HepG2 (cell line): ENCODE results near the gene DST. TPM values are rescaled to one million over a fixed set of nuclear protein-coding genes. Genes with fewer than 3 reads are reported as not detected.

ENCODE experiments used
- ATAC-seq: fragments of 200-7000 bp; cut with Tn5 transposase; 3 replicates; pipeline ENCODE4 v1.9.1; 2020; ENCODE audit warnings: mild to moderate bottlenecking, moderate library complexity
- BruUV-seq: library from RNA; stranded (reverse); fragments of 400-500 nt; replicated peaks from 2 replicates; lab custom pipeline; 2021; lab: Mats Ljungman, UMichigan
- CTCF ChIA-PET: fragments of 300-600 bp; formaldehyde crosslinking; extraction: SDS; loops from one replicate; lab custom pipeline; 2021; ENCODE audit warnings: low total read pairs, inconsistent platforms, low intra/inter-chr PET ratio; lab: Yijun Ruan, JAX
- POLR2A ChIA-PET: fragments of 350-600 bp; sonication (Branson Sonifier 250); formaldehyde crosslinking; loops from one replicate; lab custom pipeline; 2020; ENCODE audit warnings: antibody characterized with exemption, inconsistent platforms; lab: Yijun Ruan, JAX
- DNase-seq: peaks from one replicate; pipeline ENCODE4 v3.0.0-alpha.2; 2015; ENCODE audit warnings: low spot score
- FAIRE-seq: peaks from 3 replicates; lab custom pipeline; 2011; peaks lifted over from hg19 to GRCh38; lab: Jason Lieb, UNC
- H2AFZ ChIP-seq: one replicate; pipeline ENCODE4 v1.6.1; 2011; ENCODE audit warnings: low read length, inconsistent platforms
- H3K27ac ChIP-seq: fragments of 300-600 bp; 3 replicates; pipeline ENCODE4 v1.8.0; 2011; ENCODE audit warnings: mixed run types, mild to moderate bottlenecking, mixed read lengths, low read length, inconsistent platforms; ENCODE audit not compliant: insufficient read depth; ENCODE audit errors: extremely low read length
- H3K27me3 ChIP-seq, 2 experiments: fragments of 200-600 bp in 1 of 2; 2 replicates in 1 of 2; 3 replicates in 1 of 2; pipeline versions ENCODE4 v1.6.0 to v1.8.0; 2011; ENCODE audit warnings: low read length in 2 of 2, mild to moderate bottlenecking in 2 of 2, moderate library complexity in 2 of 2, inconsistent platforms in 1 of 2; ENCODE audit not compliant: insufficient read depth in 2 of 2, control insufficient read depth in 1 of 2
- H3K36me3 ChIP-seq, 2 experiments: fragments of 200-600 bp in 1 of 2; replicated peaks in 1 of 2; 2 replicates in 1 of 2; 3 replicates in 1 of 2; pipeline versions ENCODE4 v1.5.1 to v1.8.0; 2011; ENCODE audit warnings: low read length in 2 of 2, inconsistent platforms in 1 of 2; ENCODE audit not compliant: insufficient read depth in 2 of 2, control insufficient read depth in 1 of 2
- H3K4me1 ChIP-seq: 2 replicates; pipeline ENCODE4 v1.5.1; 2012; ENCODE audit warnings: low read length, inconsistent platforms; ENCODE audit not compliant: insufficient read depth
- H3K4me2 ChIP-seq: 2 replicates; pipeline ENCODE4 v1.6.0; 2011; ENCODE audit warnings: low read depth, low read length, inconsistent platforms
- H3K4me3 ChIP-seq, 3 experiments: fragments of 200-600 bp in 1 of 3; sonication (generic), shearing (Covaris generic) in 1 of 3; replicated peaks in 1 of 3; 2 replicates each; pipeline ENCODE4 v1.5.1; 2011 to 2016; ENCODE audit warnings: low read length in 3 of 3, inconsistent platforms in 2 of 3, low read depth in 2 of 3, mild to moderate bottlenecking in 2 of 3, control low read depth in 1 of 3, mixed read lengths in 1 of 3; ENCODE audit not compliant: insufficient read depth in 1 of 3
- H3K79me2 ChIP-seq: one replicate; pipeline ENCODE4 v1.6.1; 2011; ENCODE audit warnings: low read length, inconsistent platforms; ENCODE audit not compliant: insufficient read depth
- H3K9ac ChIP-seq: 2 replicates; pipeline ENCODE4 v1.6.0; 2011; ENCODE audit warnings: mild to moderate bottlenecking, low read depth, low read length, inconsistent platforms; ENCODE audit not compliant: insufficient read depth
- H3K9me3 ChIP-seq: 2 replicates; pipeline ENCODE4 v1.5.1; 2012; ENCODE audit warnings: mild to moderate bottlenecking, low read length
- H4K20me1 ChIP-seq: 2 replicates; pipeline ENCODE4 v1.6.0; 2011; ENCODE audit warnings: inconsistent platforms, mild to moderate bottlenecking, low read length, moderate library complexity; ENCODE audit not compliant: insufficient read depth
- AKNA ChIP-seq: sonication (generic); formaldehyde crosslinking; IDR thresholded peaks from 2 replicates; pipeline ENCODE4 v1.4.0; 2020; ENCODE audit warnings: missing genetic modification reagents, borderline replicate concordance
- E2F2 ChIP-seq: sonication (generic); formaldehyde crosslinking; IDR thresholded peaks from 2 replicates; pipeline ENCODE4 v1.4.0; 2020; ENCODE audit warnings: missing genetic modification reagents, borderline replicate concordance
- GMEB1 ChIP-seq: sonication (generic); formaldehyde crosslinking; IDR thresholded peaks from 2 replicates; pipeline ENCODE4 v1.5.1; 2020; ENCODE audit warnings: missing genetic modification reagents, mild to moderate bottlenecking, borderline replicate concordance
- HINFP ChIP-seq: sonication (generic); formaldehyde crosslinking; IDR thresholded peaks from 2 replicates; pipeline ENCODE4 v1.4.0; 2020; ENCODE audit warnings: low read depth, mild to moderate bottlenecking, missing genetic modification reagents
- KLF11 ChIP-seq: IDR thresholded peaks from 2 replicates; pipeline ENCODE4 v1.6.1; 2016; ENCODE audit warnings: missing compliant biosample characterization
- MXD1 ChIP-seq: sonication (generic); formaldehyde crosslinking; IDR thresholded peaks from 2 replicates; pipeline ENCODE4 v1.4.0; 2020; ENCODE audit warnings: mild to moderate bottlenecking, missing genetic modification reagents
- NFYB ChIP-seq: sonication (generic); formaldehyde crosslinking; IDR thresholded peaks from 2 replicates; pipeline ENCODE4 v1.4.0; 2020; ENCODE audit warnings: missing genetic modification reagents
- UBTF ChIP-seq: sonication (generic); formaldehyde crosslinking; IDR thresholded peaks from 2 replicates; pipeline ENCODE4 v1.4.0; 2020; ENCODE audit warnings: mild to moderate bottlenecking, missing genetic modification reagents
- ZFP82 ChIP-seq: sonication (generic); formaldehyde crosslinking; IDR thresholded peaks from 2 replicates; pipeline ENCODE4 v1.5.1; 2020; ENCODE audit warnings: mild to moderate bottlenecking, missing genetic modification reagents, borderline replicate concordance
- ZNF878 ChIP-seq: sonication (generic); formaldehyde crosslinking; IDR thresholded peaks from 2 replicates; pipeline ENCODE4 v1.8.1; 2023; ENCODE audit warnings: mild to moderate bottlenecking, missing genetic modification reagents, moderate library complexity
- whole genome bisulfite sequencing: methylation state at CpG from one replicate; pipeline ENCODE4 v1.1.6; 2017; ENCODE audit warnings: low lambda C conversion rate; 5-methylcytosine and 5-hydroxymethylcytosine counted together
- in situ Hi-C: cut with HindIII; loops from 2 replicates; pipeline ENCODE4 v1.10.0; 2017; ENCODE audit warnings: low pct_unique_long_range_greater_than_20kb; ENCODE audit not compliant: extremely low pct_ligation_motif_present
- intact Hi-C: fragments of 100-400 bp; cut with micrococcal nuclease; formaldehyde crosslinking; loops from one replicate; pipeline ENCODE4 v1.10.0; 2022; ENCODE audit not compliant: unreplicated experiment
- polyA plus RNA-seq, 8 experiments: library from polyadenylated mRNA; depleted of rRNA in 3 of 8; stranded (reverse) in 7 of 8; unstranded in 1 of 8; fragments of >200 nt; fragmentation: Illumina TruSeq in 4 of 8; extraction: Trizol in 4 of 8; gene quantifications; 2 replicates each; pipeline versions ENCODE4 v1.2.1 to v1.2.3, GENCODE V29; 2011 to 2016; ENCODE audit warnings: low read depth in 4 of 8, missing spikeins in 1 of 8, mixed read lengths in 1 of 8; ENCODE audit not compliant: insufficient read depth in 1 of 8
- total RNA-seq, 5 experiments: library from RNA; depleted of rRNA; stranded (reverse); fragments of >200 nt; fragmentation: Illumina TruSeq; extraction: Trizol; gene quantifications; 2 replicates each; pipeline ENCODE4 v1.2.3, GENCODE V29; 2016; ENCODE audit warnings: low read depth in 1 of 5

Gene DST
- total and polyA plus RNA-seq, 2 of the 13 experiments (the other 11 are each of a cell fraction or from before 2014, with no cell fraction given): 64.4 to 89.0 TPM

GRCh38 chr6:56579155-56579851 is 63.4 kb downstream of the DST start:
- Histone ChIP-seq H4K20me1 (no peaks in the 10 kb centered on the region), H3K4me2 (no peak overlapping the region), H3K9me3 (no peaks in the 10 kb centered on the region), H3K36me3 (no peaks in the 10 kb centered on the region), H3K9ac (no peak overlapping the region), H3K27ac (no peak overlapping the region), H2AFZ (no peak overlapping the region), H3K4me1 (no peaks in the 10 kb centered on the region), H3K27me3 (no peaks in the 10 kb centered on the region), H3K79me2 (no peaks in the 10 kb centered on the region), H3K4me3 (no peak overlapping the region)
- intact Hi-C loops: no loop called here
- BruUV-seq: no TSS peak
- FAIRE-seq (no peak), ATAC-seq (no peak), DNase-seq (no peak)
- ChIA-PET CTCF (no interaction called here), POLR2A (no interaction called here)
- 92% methylated on average over 2 of the region's 2 CpGs for WGBS
- in situ Hi-C loops: loop anchor here (10.0 kb wide), 1 partner anchor 215 kb away; no protein-coding TSS in a partner anchor
- TF ChIP-seq MXD1 (CRISPR knock-in tag): no peak
- TF ChIP-seq GMEB1: no peak
- TF ChIP-seq KLF11: no peak
- TF ChIP-seq ZNF878 (CRISPR knock-in tag): no peak
- TF ChIP-seq HINFP (CRISPR knock-in tag): no peak
- no peak for TF ChIP-seq AKNA (CRISPR knock-in tag)
- no peak for TF ChIP-seq UBTF (CRISPR knock-in tag)
- no peak for TF ChIP-seq E2F2 (CRISPR knock-in tag)
- no peak for TF ChIP-seq ZFP82 (CRISPR knock-in tag)
- TF ChIP-seq NFYB (CRISPR knock-in tag): no peak
